ENCODE measurements around the gene MILR1. TPM values are rescaled to one million over a fixed set of nuclear protein-coding genes. Genes with fewer than 3 reads are reported as not detected.

The MILR1 gene
- total RNA-seq, 6 experiments from 2014 or later, result 0.57 to 3.0 (median 1.9) TPM

- peaks cover 0 to 72% (median 15%) of the 10 kb centered on the region in 4 donors for H3K4me1 ChIP-seq
- no peak for ATAC-seq
- TF ChIP-seq CTCF (IDR thresholded peaks at IDR 0.05) (no peak), POLR2A (IDR thresholded peaks at IDR 0.05) (peak; percentile 16)
- intact Hi-C loops (cut with DNase I), result no loop called here
- H3K27ac ChIP-seq, result no peak overlapping the region
- H3K27me3 ChIP-seq, result no peaks in the 10 kb centered on the region
- peaks cover 37 to 67% (median 53%) of the 10 kb centered on the region in 4 donors for H3K36me3 ChIP-seq
- WGBS (ENCODE audit: insufficient coverage, low coverage, low lambda C conversion rate, missing lambda C conversion rate), result 81% methylated on average over 6 of the region's 6 CpGs
- no peak overlapping the region for H3K4me3 ChIP-seq
- H3K9me3 ChIP-seq, result no peaks in the 10 kb centered on the region
- DNase-seq, result no peak
Observed at GRCh38 chr17:64499805-64500486, 51.0 kb downstream of the MILR1 start.

- H3K9me3 ChIP-seq, result no peaks in the 10 kb centered on the region
Observed at GRCh38 chr17:64500487-64500859, 51.6 kb downstream of the MILR1 start.

GRCh38 chr17:64500862-64501765 lies 52.2 kb downstream of the MILR1 start:
- WGBS (ENCODE audit: insufficient coverage, low coverage, low lambda C conversion rate, missing lambda C conversion rate), result 83% methylated on average over 11 of the region's 11 CpGs
- peaks cover 37 to 67% (median 53%) of the 10 kb centered on the region in 4 donors for H3K36me3 ChIP-seq
- no peaks in the 10 kb centered on the region for H3K27me3 ChIP-seq
- H3K27ac ChIP-seq, result no peak overlapping the region
- DNase-seq (no peak), ATAC-seq (no peak)
- H3K4me1 ChIP-seq, result peaks cover 0 to 61% (median 11%) of the 10 kb centered on the region in 4 donors
- TF ChIP-seq CTCF (IDR thresholded peaks at IDR 0.05), result no peak
- no peak for TF ChIP-seq POLR2A (IDR thresholded peaks at IDR 0.05)
- no peak overlapping the region for H3K4me3 ChIP-seq
- H3K9me3 ChIP-seq, result no peaks in the 10 kb centered on the region
- intact Hi-C loops (cut with DNase I), result no loop called here

More at GRCh38 chr17:64500487-64500859, 51.6 kb downstream of the MILR1 start:
- Histone ChIP-seq H3K27me3 (no peaks in the 10 kb centered on the region), H3K4me1 (peaks cover 0 to 67% (median 14%) of the 10 kb centered on the region in 4 donors), H3K36me3 (peaks cover 37 to 67% (median 53%) of the 10 kb centered on the region in 4 donors), H3K4me3 (no peak overlapping the region), H3K27ac (no peak overlapping the region)
- DNase-seq (no peak), ATAC-seq (no peak)
- intact Hi-C loops (cut with DNase I), result no loop called here
- WGBS (ENCODE audit: insufficient coverage, low coverage, low lambda C conversion rate, missing lambda C conversion rate), result 77% methylated on average over 5 of the region's 8 CpGs
- TF ChIP-seq POLR2A (IDR thresholded peaks at IDR 0.05), result no peak
- TF ChIP-seq CTCF (IDR thresholded peaks at IDR 0.05), result no peak

- no peak overlapping the region for H3K27ac ChIP-seq
Observed at GRCh38 chr17:64502021-64502420, 53.1 kb downstream of the MILR1 start.

More at GRCh38 chr17:64502021-64502420, 53.1 kb downstream of the MILR1 start:
- Histone ChIP-seq H3K36me3 (peaks cover 37 to 67% (median 53%) of the 10 kb centered on the region in 4 donors), H3K9me3 (no peaks in the 10 kb centered on the region), H3K27me3 (no peaks in the 10 kb centered on the region), H3K4me3 (no peak overlapping the region), H3K4me1 (peaks cover 0 to 61% (median 10%) of the 10 kb centered on the region in 4 donors)
- ATAC-seq (no peak), DNase-seq (no peak)
- no peak for TF ChIP-seq CTCF (IDR thresholded peaks at IDR 0.05)
- TF ChIP-seq POLR2A (IDR thresholded peaks at IDR 0.05), result no peak
- 69% methylated on average over 2 of the region's 3 CpGs for WGBS (ENCODE audit: insufficient coverage, low coverage, low lambda C conversion rate, missing lambda C conversion rate)
- intact Hi-C loops (cut with DNase I), result no loop called here

Data from right lobe of liver (tissue), 6 donors.